AG04449 (cell line): ENCODE data around the gene CRYL1.

Experiments
- CTCF ChIA-PET: fragments of 350-600 bp; formaldehyde crosslinking; extraction: SDS; loops from one replicate; lab custom pipeline; 2021; ENCODE audit warnings: antibody characterized with exemption; lab: Yijun Ruan, JAX
- POLR2A ChIA-PET: fragments of 400-600, 350-600 bp; formaldehyde crosslinking; extraction: SDS; loops from one replicate; lab custom pipeline; 2020; ENCODE audit warnings: antibody characterized with exemption, inconsistent platforms; lab: Yijun Ruan, JAX
- DNase-seq: peaks from one replicate; pipeline ENCODE4 v3.0.0-alpha.2; 2010; ENCODE audit warnings: low read depth, low spot score
- H3K4me3 ChIP-seq: 2 replicates; pipeline ENCODE4 v1.5.1; 2011; ENCODE audit warnings: low read depth, mild to moderate bottlenecking, control low read depth, low read length
- TF ChIP-seq, protein P1 (sequence below): IDR thresholded peaks from one replicate; pipeline ENCODE4 v1.5.1; 2011; ENCODE audit warnings: mild to moderate bottlenecking, moderate library complexity, low read length, control low read depth, inconsistent platforms; ENCODE audit not compliant: insufficient read depth; ENCODE audit errors: missing control alignments

The CRYL1 gene

DNA sequence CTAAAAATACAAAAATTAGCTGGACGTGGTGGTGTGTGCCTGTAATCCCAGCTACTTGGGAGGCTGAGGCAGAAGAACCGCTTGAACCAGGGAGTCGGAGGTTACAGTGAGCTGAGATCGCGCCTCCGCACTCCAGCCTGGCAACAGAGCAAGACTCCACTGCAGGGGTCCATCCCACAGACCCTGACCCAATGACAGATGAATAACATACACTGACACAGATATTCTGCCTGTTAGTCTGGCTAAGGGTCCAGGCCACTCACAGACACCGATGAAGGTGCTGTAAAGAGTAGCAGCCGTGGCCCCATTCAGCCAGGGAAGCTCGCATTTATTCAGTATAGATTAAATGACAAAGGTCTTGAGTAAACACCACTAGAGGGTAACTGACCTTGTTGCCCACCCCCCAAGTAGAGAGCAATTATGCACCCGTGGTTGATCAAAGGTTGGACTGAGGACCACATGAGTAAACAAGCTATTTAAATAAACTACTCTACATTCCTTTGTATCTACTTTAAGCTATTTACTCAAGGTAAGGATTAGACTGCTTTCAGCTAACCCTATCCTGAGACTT lies 8.5 kb upstream of the CRYL1 start:
- no peak overlapping the region for H3K4me3 ChIP-seq
- DNase-seq, result no peak
- CTCF ChIA-PET, result no interaction called here
- POLR2A ChIA-PET, result no interaction called here
- TF ChIP-seq, protein P1, sequence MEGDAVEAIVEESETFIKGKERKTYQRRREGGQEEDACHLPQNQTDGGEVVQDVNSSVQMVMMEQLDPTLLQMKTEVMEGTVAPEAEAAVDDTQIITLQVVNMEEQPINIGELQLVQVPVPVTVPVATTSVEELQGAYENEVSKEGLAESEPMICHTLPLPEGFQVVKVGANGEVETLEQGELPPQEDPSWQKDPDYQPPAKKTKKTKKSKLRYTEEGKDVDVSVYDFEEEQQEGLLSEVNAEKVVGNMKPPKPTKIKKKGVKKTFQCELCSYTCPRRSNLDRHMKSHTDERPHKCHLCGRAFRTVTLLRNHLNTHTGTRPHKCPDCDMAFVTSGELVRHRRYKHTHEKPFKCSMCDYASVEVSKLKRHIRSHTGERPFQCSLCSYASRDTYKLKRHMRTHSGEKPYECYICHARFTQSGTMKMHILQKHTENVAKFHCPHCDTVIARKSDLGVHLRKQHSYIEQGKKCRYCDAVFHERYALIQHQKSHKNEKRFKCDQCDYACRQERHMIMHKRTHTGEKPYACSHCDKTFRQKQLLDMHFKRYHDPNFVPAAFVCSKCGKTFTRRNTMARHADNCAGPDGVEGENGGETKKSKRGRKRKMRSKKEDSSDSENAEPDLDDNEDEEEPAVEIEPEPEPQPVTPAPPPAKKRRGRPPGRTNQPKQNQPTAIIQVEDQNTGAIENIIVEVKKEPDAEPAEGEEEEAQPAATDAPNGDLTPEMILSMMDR, result no peak

- TF ChIP-seq, protein P1, result no peak
- POLR2A ChIA-PET, result no interaction called here
- CTCF ChIA-PET, result no interaction called here
- H3K4me3 ChIP-seq, result no peak overlapping the region
- DNase-seq, result no peak
These were observed 2.8 kb upstream of the CRYL1 start for GRCh38 chr13:20528452-20528851.

DNA sequence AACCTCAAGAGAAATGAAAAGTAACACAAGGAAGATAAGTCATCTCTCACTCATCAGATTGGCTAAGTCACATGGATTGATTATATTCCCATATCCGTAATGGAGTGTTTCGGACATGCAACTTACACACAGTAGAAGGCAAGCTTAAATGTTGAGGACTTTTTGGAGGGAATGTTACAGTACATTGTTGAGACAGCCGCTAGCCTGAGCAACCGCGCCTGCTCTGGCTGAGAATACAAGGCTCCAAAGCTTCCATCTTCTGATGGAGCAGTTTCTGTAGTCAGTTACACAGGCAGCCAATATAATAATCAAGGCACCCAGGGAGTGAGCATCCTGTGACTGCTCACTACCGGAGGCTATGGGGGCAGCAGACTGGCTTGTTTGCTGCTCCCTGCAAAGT lies 1.0 kb upstream of the CRYL1 start:
- H3K4me3 ChIP-seq, result no peak overlapping the region; the same call in 1 of the 2 replicates
- ChIA-PET CTCF (interaction anchor here (0.8 kb wide), 1 partner anchor 302 kb away, joined by 4 read pairs; no protein-coding TSS in a partner anchor), POLR2A (interaction anchor here (0.5 kb wide), 1 partner anchor 27 kb away, joined by 3 read pairs; no protein-coding TSS in a partner anchor)
- no peak for DNase-seq
- TF ChIP-seq, protein P1, result no peak

DNA sequence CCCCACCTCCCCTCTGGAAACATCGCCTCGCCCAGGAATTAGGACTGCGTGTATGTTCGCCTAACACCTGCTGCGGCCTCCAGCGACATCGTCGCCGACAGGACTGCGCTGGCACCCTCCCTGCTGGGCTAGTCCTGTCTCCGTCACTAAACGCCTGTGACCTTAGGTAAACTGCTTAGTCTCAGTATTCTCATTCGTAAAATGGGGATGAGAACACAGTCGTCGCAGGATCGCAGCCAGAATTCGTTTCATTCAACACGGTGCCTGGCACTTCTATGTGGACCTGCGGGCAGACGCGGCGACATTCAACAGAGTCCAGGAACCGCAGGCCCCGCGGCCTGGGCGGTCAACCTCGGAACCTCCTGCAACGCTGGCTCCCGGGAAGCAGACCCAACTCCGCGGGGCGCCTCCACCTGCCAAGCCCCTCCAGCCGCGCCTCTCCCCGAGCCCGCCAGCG lies 485 bp downstream of the CRYL1 start:
- CTCF ChIA-PET, result no interaction called here
- no peak for DNase-seq
- peak overlapping the region; percentile 71 for H3K4me3 ChIP-seq
- POLR2A ChIA-PET, result no interaction called here
- TF ChIP-seq, protein P1, result no peak

DNA sequence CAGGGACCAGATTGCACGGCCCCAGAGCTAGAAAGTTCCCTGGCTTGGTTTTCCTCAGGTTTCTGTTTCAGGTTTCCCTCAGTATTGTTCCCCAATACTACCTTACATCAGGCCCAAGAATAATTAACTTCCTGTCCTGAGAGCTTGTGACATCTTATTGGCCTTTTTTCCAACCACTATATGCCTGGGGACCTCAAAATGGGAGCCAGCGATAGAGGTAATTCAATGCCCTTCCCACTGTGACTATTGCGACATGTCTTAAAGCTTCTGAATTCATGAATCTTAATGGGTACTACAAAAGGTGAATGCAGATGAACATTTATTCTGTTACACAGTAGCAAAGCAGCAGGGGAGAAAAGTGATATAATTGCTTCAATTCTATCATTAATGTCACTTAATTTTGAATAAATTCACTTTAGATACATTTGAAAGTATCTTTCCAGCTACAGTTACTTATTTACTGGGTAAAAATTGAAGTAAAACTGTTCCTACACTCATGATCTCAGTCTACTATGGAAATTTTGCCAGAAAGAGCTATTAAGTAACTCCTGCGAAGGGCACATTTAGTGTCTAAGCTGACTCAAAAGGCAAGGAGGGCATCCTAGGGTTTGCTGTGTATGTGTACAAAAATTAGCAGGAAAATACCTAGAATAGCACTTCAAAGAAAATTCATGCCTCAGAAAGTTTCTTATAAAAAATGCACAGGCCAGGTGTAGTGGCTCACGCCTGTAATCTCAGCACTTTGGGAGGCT lies 4.1 kb downstream of the CRYL1 start:
- TF ChIP-seq, protein P1, result no peak
- ChIA-PET POLR2A (no interaction called here), CTCF (interaction anchor here (1.3 kb wide), 1 partner anchor 190 kb away, joined by 3 read pairs; no protein-coding TSS in a partner anchor)
- H3K4me3 ChIP-seq, result no peak overlapping the region
- no peak for DNase-seq

DNA sequence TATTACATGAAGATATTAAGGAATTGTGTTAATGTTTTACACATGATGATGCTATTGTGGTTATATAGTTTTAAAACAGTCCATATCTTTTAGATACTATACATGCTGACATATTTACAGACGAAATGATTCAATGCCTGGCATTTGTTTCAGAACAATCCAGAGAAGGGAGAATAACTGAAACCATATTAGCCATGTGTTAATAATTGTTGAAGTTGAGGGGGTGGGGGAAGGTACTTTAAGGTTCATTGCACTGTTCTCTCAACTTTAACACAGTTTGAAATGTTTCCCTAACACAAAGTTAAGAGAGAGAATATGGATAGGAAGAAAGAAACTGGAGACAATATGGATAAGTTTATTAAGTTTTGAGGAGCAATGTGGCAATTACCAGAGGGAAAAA lies 5.8 kb downstream of the CRYL1 start:
- CTCF ChIA-PET, result interaction anchor here (0.8 kb wide), 1 partner anchor 312 kb away, joined by 3 read pairs; no protein-coding TSS in a partner anchor
- DNase-seq, result no peak
- POLR2A ChIA-PET, result no interaction called here
- TF ChIP-seq, protein P1, result no peak
- no peak overlapping the region for H3K4me3 ChIP-seq
